K562 (cell line): ENCODE data around the gene TTYH2. TPM values are rescaled to one million over a fixed set of nuclear protein-coding genes. Genes with fewer than 3 reads are reported as not detected.

Experiments used
- ATAC-seq: fragments of 200-7000 bp; cut with Tn5 transposase; 3 replicates; pipeline ENCODE4 v1.9.1; 2020; ENCODE audit warnings: moderate library complexity
- BruUV-seq: library from RNA; stranded (reverse); fragments of 400-500 nt; replicated peaks from 2 replicates; lab custom pipeline; 2021; lab: Mats Ljungman, UMichigan
- CTCF ChIA-PET: fragments of 300-600 bp; formaldehyde crosslinking; extraction: SDS; loops from one replicate; lab custom pipeline; 2021; ENCODE audit warnings: low intra/inter-chr PET ratio; lab: Yijun Ruan, JAX
- POLR2A ChIA-PET: fragments of 300-600, 350-650 bp; sonication (Branson Sonifier 250); formaldehyde crosslinking; extraction: SDS; loops from one replicate; lab custom pipeline; 2021; ENCODE audit warnings: antibody characterized with exemption, inconsistent platforms; lab: Yijun Ruan, JAX
- DNase-seq, 4 experiments: peaks; one replicate each; pipeline versions ENCODE4 v3.0.0 to v3.0.0-alpha.2; 2011 to 2018; ENCODE audit warnings: low spot score in 3 of 4, mixed read lengths in 3 of 4; ENCODE audit errors: extremely low read depth in 1 of 4
- FAIRE-seq: peaks from 2 replicates; lab custom pipeline; 2011; peaks lifted over from hg19 to GRCh38; lab: Jason Lieb, UNC
- H2AFZ ChIP-seq: 2 replicates; pipeline ENCODE4 v1.6.0; 2011; ENCODE audit warnings: low read depth, low read length, control low read depth, inconsistent platforms
- H3K27ac ChIP-seq: fragments of 200-600 bp; 3 replicates; pipeline ENCODE4 v1.8.0; 2011; ENCODE audit warnings: low read depth, mild to moderate bottlenecking, control low read depth, inconsistent platforms, low read length, moderate library complexity, mixed read lengths; ENCODE audit errors: extremely low read depth
- H3K27me3 ChIP-seq, 2 experiments: fragments of 300-600 bp in 1 of 2; 2 replicates in 1 of 2; 3 replicates in 1 of 2; pipeline versions ENCODE4 v1.6.0 to v1.8.0; 2011; ENCODE audit warnings: inconsistent platforms in 2 of 2, low read length in 2 of 2, mild to moderate bottlenecking in 1 of 2, mixed read lengths in 1 of 2, moderate library complexity in 1 of 2; ENCODE audit not compliant: control insufficient read depth in 2 of 2, insufficient read depth in 2 of 2
- H3K36me3 ChIP-seq: fragments of 300-600 bp; 3 replicates; pipeline ENCODE4 v1.8.0; 2011; ENCODE audit warnings: mild to moderate bottlenecking, low read length, inconsistent platforms; ENCODE audit not compliant: control insufficient read depth, insufficient read depth
- H3K4me1 ChIP-seq, 2 experiments: fragments of 200-600 bp in 1 of 2; replicated peaks in 1 of 2; 2 replicates in 1 of 2; 3 replicates in 1 of 2; pipeline versions ENCODE4 v1.5.1 to v1.8.0; 2011; ENCODE audit warnings: inconsistent platforms in 2 of 2, low read length in 2 of 2, mild to moderate bottlenecking in 1 of 2, mixed read lengths in 1 of 2, moderate library complexity in 1 of 2; ENCODE audit not compliant: control insufficient read depth in 2 of 2, insufficient read depth in 2 of 2
- H3K4me2 ChIP-seq: 2 replicates; pipeline ENCODE4 v1.6.1; 2011; ENCODE audit warnings: low read length, control low read depth, inconsistent platforms, mixed read lengths; ENCODE audit not compliant: insufficient read depth
- H3K4me3 ChIP-seq: fragments of 200-600 bp; sonication (generic), shearing (Covaris generic); 2 replicates; pipeline ENCODE4 v1.5.1; 2016; ENCODE audit warnings: control low read depth, inconsistent platforms
- H3K79me2 ChIP-seq: fragments of 200-600 bp; 3 replicates; pipeline ENCODE4 v1.8.0; 2011; ENCODE audit warnings: low read length, inconsistent platforms; ENCODE audit not compliant: control insufficient read depth, insufficient read depth
- H3K9ac ChIP-seq, 2 experiments: 2 replicates each; pipeline versions ENCODE4 v1.6.0 to v1.6.1; 2011; ENCODE audit warnings: low read depth in 2 of 2, low read length in 2 of 2, control low read depth in 1 of 2, inconsistent platforms in 1 of 2, mild to moderate bottlenecking in 1 of 2, mixed read lengths in 1 of 2; ENCODE audit not compliant: insufficient read depth in 1 of 2
- H3K9me1 ChIP-seq: one replicate; pipeline ENCODE4 v1.6.0; 2011; ENCODE audit warnings: inconsistent platforms, mild to moderate bottlenecking, low read length, moderate library complexity; ENCODE audit not compliant: control insufficient read depth, insufficient read depth
- H3K9me3 ChIP-seq: replicated peaks from 2 replicates; pipeline ENCODE4 v1.5.1; 2011; ENCODE audit warnings: low read depth, low read length, inconsistent platforms; ENCODE audit not compliant: control insufficient read depth, insufficient read depth
- H4K20me1 ChIP-seq: replicated peaks from 2 replicates; pipeline ENCODE4 v1.6.1; 2011; ENCODE audit warnings: low read length, inconsistent platforms, mixed read lengths; ENCODE audit not compliant: control insufficient read depth, insufficient read depth
- ARNT ChIP-seq, 2 experiments: fragments of 450-650 bp; IDR thresholded peaks; 2 replicates each; pipeline ENCODE4 v1.6.1; 2016; ENCODE audit warnings: mild to moderate bottlenecking in 1 of 2
- CBFA2T2 ChIP-seq: fragments of 450-650 bp; conservative IDR thresholded peaks from 2 replicates; pipeline ENCODE4 v1.6.1; 2017; ENCODE audit warnings: mild to moderate bottlenecking
- ERF ChIP-seq: fragments of 450-650 bp; formaldehyde crosslinking; IDR thresholded peaks from 2 replicates; pipeline ENCODE4 v1.4.0; 2020; ENCODE audit warnings: mild to moderate bottlenecking, mixed read lengths
- GATAD2A ChIP-seq: fragments of 450-650 bp; IDR thresholded peaks from 2 replicates; pipeline ENCODE4 v1.6.1; 2017
- HDAC1 ChIP-seq, 2 experiments: fragments of 450-650 bp; IDR thresholded peaks; 2 replicates each; pipeline ENCODE4 v1.6.1; 2016 to 2017; ENCODE audit warnings: inconsistent platforms in 1 of 2, mild to moderate bottlenecking in 1 of 2, moderate library complexity in 1 of 2
- ILF3 ChIP-seq: fragments of 450-650 bp; IDR thresholded peaks from 2 replicates; pipeline ENCODE4 v1.6.1; 2018; ENCODE audit warnings: antibody characterized with exemption, mild to moderate bottlenecking, moderate library complexity, borderline replicate concordance
- NFE2 ChIP-seq: IDR thresholded peaks from 2 replicates; pipeline ENCODE4 v1.6.1; 2014; ENCODE audit warnings: antibody characterized with exemption, low read depth
- RBM25 ChIP-seq: fragments of 200-400 bp; formaldehyde crosslinking; IDR thresholded peaks from 2 replicates; pipeline ENCODE4 v1.6.1; 2018; ENCODE audit warnings: low read length, low read depth, moderate library complexity; ENCODE audit not compliant: severe bottlenecking
- SNRNP70 ChIP-seq: fragments of 200-400 bp; formaldehyde crosslinking; optimal IDR thresholded peaks from 2 replicates; pipeline ENCODE3; 2017; ENCODE audit warnings: low read depth, low read length
- TFAP4 ChIP-seq: sonication (generic); formaldehyde crosslinking; IDR thresholded peaks from 2 replicates; pipeline ENCODE4 v1.8.0; 2022; ENCODE audit warnings: missing genetic modification reagents, mild to moderate bottlenecking, moderate library complexity, borderline replicate concordance
- ZBTB2 ChIP-seq: fragments of 450-650 bp; IDR thresholded peaks from 2 replicates; pipeline ENCODE4 v1.6.1; 2016; ENCODE audit warnings: antibody characterized with exemption
- ZNF3 ChIP-seq: fragments of 250-450 bp; sonication (Bioruptor Pico); IDR thresholded peaks from 2 replicates; pipeline ENCODE4 v1.5.0; 2021; ENCODE audit warnings: mild to moderate bottlenecking, moderate library complexity
- ZNF408 ChIP-seq: fragments of 250-450 bp; sonication (Bioruptor Pico); IDR thresholded peaks from 2 replicates; pipeline ENCODE4 v1.4.0; 2020; ENCODE audit warnings: low read depth, mild to moderate bottlenecking, moderate library complexity
- ZNF695 ChIP-seq: fragments of 450-650 bp; formaldehyde crosslinking; IDR thresholded peaks from 2 replicates; pipeline ENCODE4 v1.4.0; 2020; ENCODE audit warnings: mild to moderate bottlenecking, moderate library complexity
- ZNF75A ChIP-seq: fragments of 450-650 bp; formaldehyde crosslinking; IDR thresholded peaks from 2 replicates; pipeline ENCODE4 v1.4.0; 2020; ENCODE audit warnings: mild to moderate bottlenecking
- WGBS: fragments of 100-300 bp; shearing (Covaris generic); methylation state at CpG from one replicate; pipeline ENCODE4 v1.1.6; 2016; ENCODE audit warnings: low coverage, mixed read lengths; ENCODE audit not compliant: insufficient coverage; ENCODE audit errors: missing lambda C conversion rate; 5-methylcytosine and 5-hydroxymethylcytosine counted together
- in situ Hi-C: fragments of 300-500 bp; cut with MboI; formaldehyde crosslinking; loops from 4 replicates; pipeline ENCODE4 v1.15.0; 2018; ENCODE audit warnings: inconsistent platforms, mixed read lengths
- intact Hi-C: fragments of 100-400 bp; cut with micrococcal nuclease; formaldehyde crosslinking; loops from 2 replicates; pipeline ENCODE4 v1.14.2; 2022
- polyA plus RNA-seq, 8 experiments: library from polyadenylated mRNA; depleted of rRNA in 4 of 8; stranded (reverse) in 5 of 8; unstranded in 3 of 8; fragments of >200 nt; fragmentation: Nextera tagmentation in 2 of 8; fragmentation: Illumina TruSeq in 1 of 8; extraction: Ambion mirVana in 2 of 8; extraction: Trizol in 1 of 8; gene quantifications; 2 replicates each; pipeline versions ENCODE4 v1.2.1 to v1.2.3, GENCODE V29; 2011 to 2014; ENCODE audit warnings: inconsistent platforms in 1 of 8, missing spikeins in 1 of 8
- total RNA-seq, 7 experiments: library from RNA; depleted of rRNA in 6 of 7; stranded (reverse); fragments of >200 nt in 6 of 7; fragmentation: Illumina TruSeq in 2 of 7; extraction: Trizol in 2 of 7; gene quantifications; 2 replicates each; pipeline versions ENCODE4 v1.2.1 to v1.2.3, GENCODE V29; 2011 to 2021; ENCODE audit warnings: low replicate concordance in 1 of 7

TTYH2 gene
- total and polyA plus RNA-seq, 9 of the 15 experiments (the other 6 are each of a cell fraction or from before 2014, with no cell fraction given) = 0.03 to 2.0 (median 0.91) TPM

GRCh38 chr17:74234486-74234885 lies 21.1 kb downstream of the TTYH2 start:
- Histone ChIP-seq H2AFZ (no peak overlapping the region), H4K20me1 (no peaks in the 10 kb centered on the region), H3K4me3 (no peak overlapping the region), H3K79me2 (no peaks in the 10 kb centered on the region), H3K9me3 (no peaks in the 10 kb centered on the region), H3K4me2 (peak overlapping the region; percentile 56; the same call in 1 of the 2 replicates), H3K36me3 (no peaks in the 10 kb centered on the region), H3K27me3 (no peaks in the 10 kb centered on the region), H3K4me1 (peaks cover 7 to 29% of the 10 kb centered on the region in 2 experiments), H3K27ac (no peak overlapping the region), H3K9ac (no peak overlapping the region), H3K9me1 (no peaks in the 10 kb centered on the region)
- ChIA-PET POLR2A (interaction anchor here (0.9 to 1.5 kb wide), 5 partner anchors 9 to 57 kb away, joined by 3 to 4 read pairs (median 3); no protein-coding TSS in a partner anchor), CTCF (no interaction called here)
- no peak for TF ChIP-seq ZNF3 (CRISPR knock-in tag)
- peak; percentile 46 for TF ChIP-seq RBM25
- TF ChIP-seq SNRNP70 = no peak
- no peak for TF ChIP-seq GATAD2A
- TF ChIP-seq ARNT (IDR thresholded peaks at IDR 0.05) = no peak
- no peak for TF ChIP-seq ZNF695 (CRISPR knock-in tag)
- ATAC-seq (no peak), DNase-seq (no peak), FAIRE-seq (no peak)
- in situ Hi-C loops = no loop called here
- WGBS = 42% methylated on average over 1 of the region's 1 CpG
- BruUV-seq = no TSS peak
- intact Hi-C loops = no loop called here

GRCh38 chr17:74235040-74235581 lies 21.7 kb downstream of the TTYH2 start:
- Histone ChIP-seq H4K20me1 (no peaks in the 10 kb centered on the region), H3K27me3 (no peaks in the 10 kb centered on the region), H3K36me3 (no peaks in the 10 kb centered on the region), H3K4me2 (peak overlapping the region; percentile 56), H2AFZ (peak overlapping the region; percentile 48), H3K4me1 (peaks cover 7 to 29% of the 10 kb centered on the region in 2 experiments), H3K9ac (peak overlapping the region in 1 of 2 experiments; percentile 88; a peak in 2 of 4 replicates), H3K27ac (no peak overlapping the region), H3K9me3 (no peaks in the 10 kb centered on the region), H3K4me3 (no peak overlapping the region), H3K79me2 (no peaks in the 10 kb centered on the region), H3K9me1 (no peaks in the 10 kb centered on the region)
- FAIRE-seq (peak; percentile 71), DNase-seq (peak in 2 of 4 experiments; percentile 28 to 36), ATAC-seq (peak; percentile 45)
- no TSS peak for BruUV-seq
- intact Hi-C loops = no loop called here
- ChIA-PET CTCF (no interaction called here), POLR2A (interaction anchor here (0.6 to 1.4 kb wide), 8 partner anchors 8 to 61 kb away, joined by 3 to 4 read pairs (median 3); partner anchors contain the start of gene TTYH2)
- in situ Hi-C loops = no loop called here
- WGBS = 14% methylated on average over 19 of the region's 19 CpGs
- TF ChIP-seq ZBTB2 (peak; percentile 16; the same call in 1 of the 2 replicates), ERF (CRISPR knock-in tag) (0 out of 2 replicates have a peak, but pooled peaks have one; percentile 66), ZNF75A (CRISPR knock-in tag) (0 out of 2 replicates have a peak, but pooled peaks have one; percentile 69), CBFA2T2 (no peak), TFAP4 (CRISPR knock-in tag) (peak; percentile 39; the same call in 1 of the 2 replicates), HDAC1 (IDR thresholded peaks at IDR 0.05) (0 out of 4 replicates have a peak, but pooled peaks of 1 of the 2 experiments have one; percentile 11), ILF3 (no peak), ZNF408 (no peak), NFE2 (no peak)
